ENCODE data around the gene BLOC1S1.
A peak's percentile ranks its signal among the peaks of the same experiment; 100 is the strongest.

BLOC1S1 gene

DNA sequence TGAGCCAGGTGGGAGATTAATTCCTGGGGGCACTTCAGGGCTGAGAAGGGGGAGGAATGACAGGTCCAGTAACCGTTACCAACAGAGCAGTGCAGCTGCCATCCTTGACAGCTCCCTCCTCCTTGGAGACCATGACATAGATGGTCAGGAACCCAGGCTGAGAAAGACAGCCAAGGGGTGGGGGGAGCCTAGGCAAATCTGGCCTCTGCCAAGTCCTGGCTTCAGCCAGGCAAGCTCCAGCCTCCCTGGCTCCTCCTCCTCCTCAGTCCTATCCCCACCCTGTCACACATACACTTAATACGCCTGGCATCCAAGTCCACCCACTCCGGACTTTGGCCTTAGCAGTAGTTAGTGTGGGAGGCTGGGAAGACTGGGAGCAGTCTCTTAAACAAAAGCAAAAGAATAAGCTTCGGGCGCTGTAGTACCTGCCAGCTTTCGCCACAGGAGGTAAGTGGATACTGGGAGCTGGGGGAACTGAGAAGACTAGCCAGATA, 4.3 kb downstream of the BLOC1S1 start, which contains the start of gene RDH5:
Gene RDH5, plus strand, starts transcription at position 323 of the 494 bp plus-strand sequence. CDS start 792 bp downstream, outside the sequence.
- in situ Hi-C loops (cut with HindIII; ENCODE audit: low sequenced_read_pairs), result no loop called here
- TF ChIP-seq, protein P1, sequence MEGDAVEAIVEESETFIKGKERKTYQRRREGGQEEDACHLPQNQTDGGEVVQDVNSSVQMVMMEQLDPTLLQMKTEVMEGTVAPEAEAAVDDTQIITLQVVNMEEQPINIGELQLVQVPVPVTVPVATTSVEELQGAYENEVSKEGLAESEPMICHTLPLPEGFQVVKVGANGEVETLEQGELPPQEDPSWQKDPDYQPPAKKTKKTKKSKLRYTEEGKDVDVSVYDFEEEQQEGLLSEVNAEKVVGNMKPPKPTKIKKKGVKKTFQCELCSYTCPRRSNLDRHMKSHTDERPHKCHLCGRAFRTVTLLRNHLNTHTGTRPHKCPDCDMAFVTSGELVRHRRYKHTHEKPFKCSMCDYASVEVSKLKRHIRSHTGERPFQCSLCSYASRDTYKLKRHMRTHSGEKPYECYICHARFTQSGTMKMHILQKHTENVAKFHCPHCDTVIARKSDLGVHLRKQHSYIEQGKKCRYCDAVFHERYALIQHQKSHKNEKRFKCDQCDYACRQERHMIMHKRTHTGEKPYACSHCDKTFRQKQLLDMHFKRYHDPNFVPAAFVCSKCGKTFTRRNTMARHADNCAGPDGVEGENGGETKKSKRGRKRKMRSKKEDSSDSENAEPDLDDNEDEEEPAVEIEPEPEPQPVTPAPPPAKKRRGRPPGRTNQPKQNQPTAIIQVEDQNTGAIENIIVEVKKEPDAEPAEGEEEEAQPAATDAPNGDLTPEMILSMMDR (IDR thresholded peaks at IDR 0.05; ENCODE audit: low read depth, low read length, missing control alignments), result no peak
- no peak within 1 kb of the TSS for H3K4me3 ChIP-seq (ENCODE audit: low read depth, low read length)
- no peak for DNase-seq (ENCODE audit: low read depth)

DNA sequence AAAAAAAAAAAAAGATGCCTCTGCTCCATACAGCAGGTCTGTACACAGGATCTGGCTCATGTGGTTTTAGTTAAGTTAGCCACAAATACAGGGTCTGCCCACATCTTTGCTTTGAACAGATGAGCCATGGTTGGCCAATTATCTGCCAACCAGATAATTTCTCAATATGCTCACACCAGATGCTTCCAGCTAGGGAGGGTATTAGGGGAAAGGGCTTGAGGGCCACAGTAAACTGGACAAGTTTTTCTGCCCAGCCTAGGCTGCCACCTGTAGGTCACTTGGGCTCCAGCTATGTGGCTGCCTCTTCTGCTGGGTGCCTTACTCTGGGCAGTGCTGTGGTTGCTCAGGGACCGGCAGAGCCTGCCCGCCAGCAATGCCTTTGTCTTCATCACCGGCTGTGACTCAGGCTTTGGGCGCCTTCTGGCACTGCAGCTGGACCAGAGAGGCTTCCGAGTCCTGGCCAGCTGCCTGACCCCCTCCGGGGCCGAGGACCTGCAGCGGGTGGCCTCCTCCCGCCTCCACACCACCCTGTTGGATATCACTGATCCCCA, 5.1 kb downstream of the BLOC1S1 start:
- H3K4me3 ChIP-seq (ENCODE audit: low read depth, low read length), result no peak overlapping the region
- TF ChIP-seq, protein P1 (IDR thresholded peaks at IDR 0.05; ENCODE audit: low read depth, low read length, missing control alignments), result peak; percentile 37
- in situ Hi-C loops (cut with HindIII; ENCODE audit: low sequenced_read_pairs), result no loop called here
- no peak for DNase-seq (ENCODE audit: low read depth)

DNA sequence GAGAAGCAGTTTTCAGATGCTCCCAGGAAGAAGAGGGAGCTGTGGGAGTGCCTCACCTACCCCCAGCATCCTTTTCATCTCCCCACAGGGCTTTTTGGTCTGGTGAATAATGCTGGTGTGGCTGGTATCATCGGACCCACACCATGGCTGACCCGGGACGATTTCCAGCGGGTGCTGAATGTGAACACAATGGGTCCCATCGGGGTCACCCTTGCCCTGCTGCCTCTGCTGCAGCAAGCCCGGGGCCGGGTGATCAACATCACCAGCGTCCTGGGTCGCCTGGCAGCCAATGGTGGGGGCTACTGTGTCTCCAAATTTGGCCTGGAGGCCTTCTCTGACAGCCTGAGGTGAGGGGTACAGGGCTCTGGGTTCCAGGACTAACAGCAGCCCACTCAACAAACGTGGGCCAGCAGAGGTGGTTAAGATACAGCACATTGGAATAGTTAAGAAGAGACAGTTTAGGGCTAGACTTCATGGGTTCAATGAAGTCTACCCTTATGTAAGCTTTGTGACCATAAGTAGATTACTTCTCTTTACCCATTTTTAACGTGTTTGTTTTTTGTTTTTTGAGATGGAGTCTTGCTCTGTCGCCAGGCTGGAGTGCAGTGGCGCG, 5.9 kb downstream of the BLOC1S1 start:
- no peak for DNase-seq (ENCODE audit: low read depth)
- H3K4me3 ChIP-seq (ENCODE audit: low read depth, low read length), result no peak overlapping the region
- in situ Hi-C loops (cut with HindIII; ENCODE audit: low sequenced_read_pairs), result no loop called here
- TF ChIP-seq, protein P1 (IDR thresholded peaks at IDR 0.05; ENCODE audit: low read depth, low read length, missing control alignments), result no peak

DNA sequence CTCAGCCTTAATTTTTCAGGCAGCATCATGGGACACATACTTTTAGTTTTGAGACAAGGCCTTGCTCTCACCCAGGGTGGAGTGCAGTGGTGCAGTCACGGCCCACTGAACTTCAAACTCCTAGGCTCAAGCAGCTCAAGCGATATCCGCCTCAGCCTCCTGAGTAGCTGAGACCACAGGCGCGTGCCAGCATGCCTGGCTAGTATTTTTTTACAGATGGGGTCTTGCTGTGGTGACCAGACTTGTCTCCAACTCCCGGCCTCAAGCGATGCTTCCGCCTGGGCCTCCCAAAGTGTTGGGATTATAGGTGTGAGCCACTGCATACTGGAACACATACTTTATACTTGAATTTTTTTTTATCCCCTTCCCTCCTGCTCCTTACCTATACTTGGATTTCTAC, 7.1 kb downstream of the BLOC1S1 start:
- TF ChIP-seq, protein P1 (IDR thresholded peaks at IDR 0.05; ENCODE audit: low read depth, low read length, missing control alignments), result no peak
- in situ Hi-C loops (cut with HindIII; ENCODE audit: low sequenced_read_pairs), result no loop called here
- DNase-seq (ENCODE audit: low read depth), result no peak
- no peak overlapping the region for H3K4me3 ChIP-seq (ENCODE audit: low read depth, low read length)

DNA sequence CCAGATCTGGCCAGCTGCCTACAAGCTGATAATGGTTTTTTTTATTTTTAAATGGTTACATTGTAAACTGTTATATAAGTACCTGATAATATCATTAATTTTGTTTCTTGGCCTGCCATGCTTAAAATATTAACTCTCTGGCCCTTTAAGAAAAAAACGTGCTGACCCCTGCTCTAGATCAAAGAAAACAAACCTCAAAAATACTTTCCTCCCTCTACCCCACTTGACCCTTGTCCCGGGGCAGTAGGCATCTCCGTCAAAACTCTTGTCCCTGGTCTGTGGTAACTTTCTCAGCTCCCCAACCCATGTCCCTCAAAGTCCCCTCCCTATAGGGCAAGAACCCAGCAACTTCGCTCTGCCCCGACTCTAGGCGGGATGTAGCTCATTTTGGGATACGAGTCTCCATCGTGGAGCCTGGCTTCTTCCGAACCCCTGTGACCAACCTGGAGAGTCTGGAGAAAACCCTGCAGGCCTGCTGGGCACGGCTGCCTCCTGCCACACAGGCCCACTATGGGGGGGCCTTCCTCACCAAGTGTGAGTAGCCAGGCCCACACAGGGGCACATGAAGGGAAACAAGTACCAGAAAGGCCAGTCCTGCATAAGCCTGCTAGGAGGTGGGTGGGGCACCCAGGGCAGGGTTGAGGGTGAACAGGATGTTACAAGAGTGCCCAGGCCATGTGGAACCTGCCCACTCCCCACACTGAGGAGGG, 7.8 kb downstream of the BLOC1S1 start:
- in situ Hi-C loops (cut with HindIII; ENCODE audit: low sequenced_read_pairs), result no loop called here
- TF ChIP-seq, protein P1 (IDR thresholded peaks at IDR 0.05; ENCODE audit: low read depth, low read length, missing control alignments), result no peak
- H3K4me3 ChIP-seq (ENCODE audit: low read depth, low read length), result no peak overlapping the region
- no peak for DNase-seq (ENCODE audit: low read depth)

DNA sequence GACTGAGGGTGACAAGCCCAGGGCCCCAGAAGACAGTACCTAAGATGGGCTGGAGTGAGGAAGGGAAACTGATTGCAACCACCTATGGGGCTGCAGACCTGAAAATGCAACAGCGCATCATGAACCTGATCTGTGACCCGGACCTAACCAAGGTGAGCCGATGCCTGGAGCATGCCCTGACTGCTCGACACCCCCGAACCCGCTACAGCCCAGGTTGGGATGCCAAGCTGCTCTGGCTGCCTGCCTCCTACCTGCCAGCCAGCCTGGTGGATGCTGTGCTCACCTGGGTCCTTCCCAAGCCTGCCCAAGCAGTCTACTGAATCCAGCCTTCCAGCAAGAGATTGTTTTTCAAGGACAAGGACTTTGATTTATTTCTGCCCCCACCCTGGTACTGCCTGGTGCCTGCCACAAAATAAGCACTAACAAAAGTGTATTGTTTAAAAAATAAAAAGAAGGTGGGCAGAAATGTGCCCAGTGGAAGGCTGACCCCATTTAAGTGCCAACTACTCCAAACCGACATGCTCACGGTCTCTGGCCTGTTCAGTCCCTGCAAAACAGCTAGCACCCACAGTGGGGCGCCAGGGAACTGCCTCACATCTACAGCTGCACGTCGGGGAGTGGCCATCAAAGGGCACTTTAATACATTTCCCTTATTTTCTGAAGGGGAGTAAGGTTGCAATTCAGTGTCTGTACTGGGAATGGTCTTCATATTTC, 8.5 kb downstream of the BLOC1S1 start:
- TF ChIP-seq, protein P1 (IDR thresholded peaks at IDR 0.05; ENCODE audit: low read depth, low read length, missing control alignments), result peak; percentile 77
- DNase-seq (ENCODE audit: low read depth), result no peak
- H3K4me3 ChIP-seq (ENCODE audit: low read depth, low read length), result no peak overlapping the region
- in situ Hi-C loops (cut with HindIII; ENCODE audit: low sequenced_read_pairs), result no loop called here

Data from astrocyte of the cerebellum (primary cell).